HEK293 (cell line): ENCODE data around the gene IRF3.

Experiments used
- CTCF ChIP-seq: fragments of 450-650 bp; formaldehyde crosslinking; IDR thresholded peaks from 2 replicates; pipeline ENCODE4 v1.5.1; 2016; ENCODE audit warnings: missing biosample characterization, missing genetic modification characterization
- EGR2 ChIP-seq: fragments of 450-650 bp; formaldehyde crosslinking; IDR thresholded peaks from 2 replicates; pipeline ENCODE4 v1.5.1; 2016; ENCODE audit warnings: low read depth, missing biosample characterization, missing genetic modification characterization
- GLI2 ChIP-seq: fragments of 450-650 bp; formaldehyde crosslinking; IDR thresholded peaks from 2 replicates; pipeline ENCODE4; 2017; ENCODE audit warnings: missing biosample characterization, missing genetic modification characterization, low read depth, borderline replicate concordance
- GLIS1 ChIP-seq: fragments of 450-650 bp; formaldehyde crosslinking; IDR thresholded peaks from 2 replicates; pipeline ENCODE4 v1.5.1; 2016; ENCODE audit warnings: missing biosample characterization, missing genetic modification characterization
- KLF16 ChIP-seq: fragments of 450-650 bp; formaldehyde crosslinking; IDR thresholded peaks from 2 replicates; pipeline ENCODE4 v1.5.1; 2017; ENCODE audit warnings: missing biosample characterization, missing genetic modification characterization
- KLF7 ChIP-seq: fragments of 450-650 bp; formaldehyde crosslinking; IDR thresholded peaks from 2 replicates; pipeline ENCODE4 v1.5.1; 2016; ENCODE audit warnings: missing biosample characterization, missing genetic modification characterization, borderline replicate concordance
- MYNN ChIP-seq: fragments of 450-650 bp; formaldehyde crosslinking; IDR thresholded peaks from 2 replicates; pipeline ENCODE4 v1.5.1; 2016; ENCODE audit warnings: missing biosample characterization, missing genetic modification characterization, borderline replicate concordance
- PBX3 ChIP-seq: sonication (generic); formaldehyde crosslinking; IDR thresholded peaks from 2 replicates; pipeline ENCODE4 v1.8.1; 2022; ENCODE audit warnings: mild to moderate bottlenecking, moderate library complexity, missing genetic modification reagents
- PRDM10 ChIP-seq: fragments of 450-650 bp; formaldehyde crosslinking; IDR thresholded peaks from 2 replicates; pipeline ENCODE4 v1.5.1; 2016; ENCODE audit warnings: missing biosample characterization, missing genetic modification characterization
- SP7 ChIP-seq: fragments of 450-650 bp; formaldehyde crosslinking; IDR thresholded peaks from 2 replicates; pipeline ENCODE4 v1.5.1; 2016; ENCODE audit warnings: missing biosample characterization, missing genetic modification characterization
- WT1 ChIP-seq: fragments of 450-650 bp; formaldehyde crosslinking; IDR thresholded peaks from 2 replicates; pipeline ENCODE4 v1.5.1; 2016; ENCODE audit warnings: missing biosample characterization, missing genetic modification characterization
- ZBTB20 ChIP-seq: fragments of 450-650 bp; formaldehyde crosslinking; IDR thresholded peaks from 2 replicates; pipeline ENCODE4 v1.5.1; 2016; ENCODE audit warnings: missing biosample characterization, missing genetic modification characterization
- ZFHX2 ChIP-seq: fragments of 450-650 bp; formaldehyde crosslinking; conservative IDR thresholded peaks from 2 replicates; pipeline ENCODE4 v1.5.1; 2016; ENCODE audit warnings: missing biosample characterization, missing genetic modification characterization
- ZNF132 ChIP-seq: fragments of 450-650 bp; formaldehyde crosslinking; IDR thresholded peaks from 2 replicates; pipeline ENCODE4 v1.5.1; 2017; ENCODE audit warnings: missing biosample characterization, missing genetic modification characterization, borderline replicate concordance
- ZNF335 ChIP-seq: fragments of 450-650 bp; formaldehyde crosslinking; conservative IDR thresholded peaks from 2 replicates; pipeline ENCODE4 v1.5.1; 2016; ENCODE audit warnings: missing biosample characterization, missing genetic modification characterization
- ZNF391 ChIP-seq: fragments of 450-650 bp; formaldehyde crosslinking; IDR thresholded peaks from 2 replicates; pipeline ENCODE4 v1.5.1; 2016; ENCODE audit warnings: low read depth, missing biosample characterization, missing genetic modification characterization, borderline replicate concordance
- ZNF416 ChIP-seq: fragments of 450-650 bp; formaldehyde crosslinking; IDR thresholded peaks from 2 replicates; pipeline ENCODE4 v1.5.1; 2016; ENCODE audit warnings: missing biosample characterization, missing genetic modification characterization
- ZNF518A ChIP-seq: fragments of 450-650 bp; formaldehyde crosslinking; conservative IDR thresholded peaks from 2 replicates; pipeline ENCODE4 v1.5.1; 2016; ENCODE audit warnings: low read depth, missing biosample characterization, missing genetic modification characterization
- ZNF596 ChIP-seq: fragments of 450-650 bp; IDR thresholded peaks from 2 replicates; pipeline ENCODE4 v1.5.0; 2018; ENCODE audit warnings: missing biosample characterization, mild to moderate bottlenecking, missing genetic modification characterization, moderate library complexity
- ZNF600 ChIP-seq: fragments of 450-650 bp; formaldehyde crosslinking; IDR thresholded peaks from 2 replicates; pipeline ENCODE4 v1.5.1; 2016; ENCODE audit warnings: missing biosample characterization, missing genetic modification characterization
- ZNF660 ChIP-seq: fragments of 450-650 bp; IDR thresholded peaks from 2 replicates; pipeline ENCODE4 v1.5.1; 2018; ENCODE audit warnings: missing biosample characterization, mild to moderate bottlenecking, missing genetic modification characterization
- ZNF692 ChIP-seq: fragments of 450-650 bp; formaldehyde crosslinking; IDR thresholded peaks from 2 replicates; pipeline ENCODE4 v1.5.1; 2016; ENCODE audit warnings: missing biosample characterization, missing genetic modification characterization
- ZNF843 ChIP-seq: fragments of 450-650 bp; formaldehyde crosslinking; IDR thresholded peaks from 2 replicates; pipeline ENCODE4 v1.5.1; 2016; ENCODE audit warnings: missing biosample characterization, missing genetic modification characterization
- TF ChIP-seq, protein P1 (sequence below): fragments of 450-650 bp; formaldehyde crosslinking; IDR thresholded peaks from 2 replicates; pipeline ENCODE4 v1.5.1; 2016; ENCODE audit warnings: missing biosample characterization, missing genetic modification characterization

IRF3 gene

DNA sequence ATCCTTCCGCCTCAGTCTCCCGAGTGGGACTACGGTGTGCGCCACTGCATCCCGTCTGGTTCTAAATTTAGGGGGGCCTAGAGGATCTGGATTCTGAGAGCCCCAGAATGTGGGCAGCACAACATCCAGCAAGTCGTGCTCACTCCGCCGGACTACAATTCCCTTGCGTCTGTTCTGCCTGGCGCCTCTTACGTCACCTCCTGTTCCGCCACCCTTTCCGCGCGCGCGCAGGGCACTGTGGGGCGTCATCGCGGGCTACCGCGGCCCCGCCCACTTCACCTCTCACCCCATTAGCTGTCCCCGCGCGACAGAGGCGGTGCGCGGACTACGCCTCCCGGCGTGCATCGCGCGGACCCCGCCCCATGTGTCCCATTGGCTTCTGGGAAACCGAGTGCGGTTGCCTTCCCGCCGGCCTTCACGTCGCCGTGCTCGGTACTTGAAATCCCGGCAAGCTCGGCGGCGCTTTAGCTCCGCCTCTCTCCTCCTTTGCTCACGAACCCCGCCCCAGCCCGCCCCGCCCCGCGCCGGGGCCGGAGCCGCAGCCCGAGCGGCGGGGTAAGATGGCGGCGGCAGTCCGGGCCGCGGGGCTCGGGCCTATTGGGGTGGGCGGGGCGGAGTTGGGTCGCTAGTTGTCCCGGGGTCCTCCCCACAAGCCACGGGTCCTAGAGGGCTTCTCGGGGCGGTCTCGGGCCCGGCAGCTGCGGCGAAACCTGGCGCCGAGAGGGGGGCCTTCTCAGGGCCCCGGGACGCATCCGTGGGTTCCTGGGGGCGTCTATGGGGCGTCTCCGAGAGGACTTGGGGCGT lies 23.8 kb downstream of the IRF3 start, which contains the start of gene SCAF1 (continued):
- TF ChIP-seq PBX3 (CRISPR knock-in tag), result no peak
- peak; percentile 7 for TF ChIP-seq ZBTB20 (tag by site-specific recombination)
- TF ChIP-seq ZFHX2 (tag by site-specific recombination), result peak; percentile 54
- no peak for TF ChIP-seq ZNF416 (tag by site-specific recombination)
- peak; percentile 76 for TF ChIP-seq ZNF600 (tag by site-specific recombination)
- peak; percentile 81 for TF ChIP-seq ZNF335
- TF ChIP-seq ZNF692, result no peak
- TF ChIP-seq ZNF132 (tag by site-specific recombination), result no peak
- peak; percentile 64 for TF ChIP-seq SP7 (tag by site-specific recombination)
- TF ChIP-seq GLI2 (tag by site-specific recombination), result no peak
- peak; percentile 18; the same call in 1 of the 2 replicates for TF ChIP-seq ZNF660 (tag by site-specific recombination)
- TF ChIP-seq ZNF518A (tag by site-specific recombination), result peak; percentile 44
- 0 out of 2 replicates have a peak, but pooled peaks have one; percentile 48 for TF ChIP-seq EGR2 (tag by site-specific recombination)
- peak; percentile 98 for TF ChIP-seq KLF16 (tag by site-specific recombination)
- TF ChIP-seq GLIS1 (tag by site-specific recombination), result peak; percentile 21; the same call in 1 of the 2 replicates
- TF ChIP-seq ZNF391 (tag by site-specific recombination), result no peak; the same call in 1 of the 2 replicates
- peak; percentile 48; the same call in 1 of the 2 replicates for TF ChIP-seq PRDM10 (tag by site-specific recombination)
- TF ChIP-seq, protein P1, sequence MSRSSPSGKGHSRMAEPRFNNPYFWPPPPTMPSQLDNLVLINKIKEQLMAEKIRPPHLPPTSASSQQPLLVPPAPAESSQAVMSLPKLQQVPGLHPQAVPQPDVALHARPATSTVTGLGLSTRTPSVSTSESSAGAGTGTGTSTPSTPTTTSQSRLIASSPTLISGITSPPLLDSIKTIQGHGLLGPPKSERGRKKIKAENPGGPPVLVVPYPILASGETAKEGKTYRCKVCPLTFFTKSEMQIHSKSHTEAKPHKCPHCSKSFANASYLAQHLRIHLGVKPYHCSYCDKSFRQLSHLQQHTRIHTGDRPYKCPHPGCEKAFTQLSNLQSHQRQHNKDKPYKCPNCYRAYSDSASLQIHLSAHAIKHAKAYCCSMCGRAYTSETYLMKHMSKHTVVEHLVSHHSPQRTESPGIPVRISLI (tag by site-specific recombination), result peak; percentile 66; the same call in 1 of the 2 replicates
- TF ChIP-seq MYNN (tag by site-specific recombination), result no peak
- no peak for TF ChIP-seq WT1 (tag by site-specific recombination)
- TF ChIP-seq ZNF843, result peak; percentile 55; the same call in 1 of the 2 replicates
- TF ChIP-seq ZNF596 (tag by site-specific recombination), result no peak
- TF ChIP-seq KLF7 (tag by site-specific recombination), result peak; percentile 99
- no peak for TF ChIP-seq CTCF (tag by site-specific recombination)
